Measurements from ENCODE around the gene SYNPR.

The SYNPR gene

DNA sequence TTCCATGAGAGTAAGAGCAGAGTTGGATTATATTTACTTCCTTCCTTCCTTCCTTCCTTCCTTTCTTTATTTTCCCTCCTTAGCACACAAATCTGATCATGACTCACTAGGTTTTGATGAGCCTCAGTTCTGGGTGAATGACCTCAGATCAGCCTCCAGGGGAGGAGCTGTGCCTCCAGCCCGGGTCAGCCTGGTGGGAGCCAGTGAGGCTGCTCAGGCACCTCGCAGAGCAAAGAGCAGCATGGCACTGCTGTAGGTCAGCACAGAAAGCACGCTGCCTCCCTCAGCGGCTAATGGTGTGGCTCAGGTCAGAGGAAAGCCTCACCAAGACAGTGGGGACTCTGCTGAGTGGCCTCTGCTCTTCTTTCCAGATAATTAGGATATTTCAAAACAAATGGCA, 108.5 kb downstream of the SYNPR start:
- TF ChIP-seq, protein P1, sequence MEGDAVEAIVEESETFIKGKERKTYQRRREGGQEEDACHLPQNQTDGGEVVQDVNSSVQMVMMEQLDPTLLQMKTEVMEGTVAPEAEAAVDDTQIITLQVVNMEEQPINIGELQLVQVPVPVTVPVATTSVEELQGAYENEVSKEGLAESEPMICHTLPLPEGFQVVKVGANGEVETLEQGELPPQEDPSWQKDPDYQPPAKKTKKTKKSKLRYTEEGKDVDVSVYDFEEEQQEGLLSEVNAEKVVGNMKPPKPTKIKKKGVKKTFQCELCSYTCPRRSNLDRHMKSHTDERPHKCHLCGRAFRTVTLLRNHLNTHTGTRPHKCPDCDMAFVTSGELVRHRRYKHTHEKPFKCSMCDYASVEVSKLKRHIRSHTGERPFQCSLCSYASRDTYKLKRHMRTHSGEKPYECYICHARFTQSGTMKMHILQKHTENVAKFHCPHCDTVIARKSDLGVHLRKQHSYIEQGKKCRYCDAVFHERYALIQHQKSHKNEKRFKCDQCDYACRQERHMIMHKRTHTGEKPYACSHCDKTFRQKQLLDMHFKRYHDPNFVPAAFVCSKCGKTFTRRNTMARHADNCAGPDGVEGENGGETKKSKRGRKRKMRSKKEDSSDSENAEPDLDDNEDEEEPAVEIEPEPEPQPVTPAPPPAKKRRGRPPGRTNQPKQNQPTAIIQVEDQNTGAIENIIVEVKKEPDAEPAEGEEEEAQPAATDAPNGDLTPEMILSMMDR (IDR thresholded peaks at IDR 0.05; ENCODE audit: low read depth, low read length) = no peak
- peak; percentile 23 for DNase-seq
- Histone ChIP-seq H3K27me3 (peaks cover 52% of the 10 kb centered on the region), H3K9me3 (no peaks in the 10 kb centered on the region), H3K36me3 (no peaks in the 10 kb centered on the region), H3K4me1 (no peaks in the 10 kb centered on the region), H3K4me3 (ENCODE audit: low read depth, low read length) (no peak overlapping the region)

DNA sequence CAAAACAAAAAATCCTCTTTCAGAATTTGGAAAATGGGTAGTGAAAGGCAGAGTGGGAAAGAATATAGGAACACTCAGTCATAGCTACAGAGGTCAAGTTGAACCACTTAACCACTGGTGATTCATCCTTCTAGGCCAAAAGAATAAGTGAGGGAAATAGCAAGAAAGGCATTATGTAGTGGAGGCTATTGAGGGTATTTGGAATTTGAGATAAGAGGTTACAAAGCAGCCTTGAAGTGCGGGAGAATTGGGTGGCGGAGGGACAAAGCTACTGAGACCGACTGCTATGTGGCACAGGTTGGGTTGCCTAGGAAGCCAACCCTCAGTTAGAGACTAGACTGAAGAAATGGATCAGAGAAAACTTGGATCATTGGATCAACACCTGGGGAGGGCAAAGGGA, 109.5 kb downstream of the SYNPR start:
- H3K27me3 ChIP-seq = peaks cover 42% of the 10 kb centered on the region
- H3K4me3 ChIP-seq (ENCODE audit: low read depth, low read length) = no peak overlapping the region
- H3K36me3 ChIP-seq = no peaks in the 10 kb centered on the region
- no peaks in the 10 kb centered on the region for H3K4me1 ChIP-seq
- TF ChIP-seq, protein P1 (IDR thresholded peaks at IDR 0.05; ENCODE audit: low read depth, low read length) = no peak
- no peaks in the 10 kb centered on the region for H3K9me3 ChIP-seq
- DNase-seq = no peak

DNA sequence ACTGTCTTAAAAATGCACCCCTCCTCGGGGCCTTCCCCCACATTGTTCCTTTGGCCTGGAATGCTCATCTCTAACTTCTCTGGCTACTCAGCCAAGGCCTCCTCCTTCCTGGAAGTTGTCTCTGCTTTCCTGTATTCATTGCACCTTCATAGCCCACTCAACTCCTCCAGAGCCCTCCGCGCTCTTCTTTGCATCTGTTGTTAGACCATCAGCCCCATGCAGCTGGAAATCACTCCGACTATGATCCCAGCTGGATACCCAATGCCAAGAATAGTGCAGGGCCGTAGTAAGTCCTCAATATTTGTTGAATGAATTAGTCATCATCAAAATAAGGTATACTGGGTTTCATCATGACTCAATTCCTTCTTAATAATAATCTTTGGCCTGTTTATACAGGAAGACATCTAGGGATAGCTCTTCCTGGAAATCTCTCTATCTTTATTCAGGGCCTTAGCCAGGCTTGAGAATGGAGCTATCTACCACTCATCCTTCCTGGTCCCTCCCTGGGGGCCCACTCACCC, 112.7 kb downstream of the SYNPR start:
- H3K9me3 ChIP-seq = no peaks in the 10 kb centered on the region
- TF ChIP-seq, protein P1 (IDR thresholded peaks at IDR 0.05; ENCODE audit: low read depth, low read length) = no peak
- no peak for DNase-seq
- H3K36me3 ChIP-seq = no peaks in the 10 kb centered on the region
- H3K4me3 ChIP-seq (ENCODE audit: low read depth, low read length) = no peak overlapping the region
- no peaks in the 10 kb centered on the region for H3K4me1 ChIP-seq
- H3K27me3 ChIP-seq = peaks cover 16% of the 10 kb centered on the region

DNA sequence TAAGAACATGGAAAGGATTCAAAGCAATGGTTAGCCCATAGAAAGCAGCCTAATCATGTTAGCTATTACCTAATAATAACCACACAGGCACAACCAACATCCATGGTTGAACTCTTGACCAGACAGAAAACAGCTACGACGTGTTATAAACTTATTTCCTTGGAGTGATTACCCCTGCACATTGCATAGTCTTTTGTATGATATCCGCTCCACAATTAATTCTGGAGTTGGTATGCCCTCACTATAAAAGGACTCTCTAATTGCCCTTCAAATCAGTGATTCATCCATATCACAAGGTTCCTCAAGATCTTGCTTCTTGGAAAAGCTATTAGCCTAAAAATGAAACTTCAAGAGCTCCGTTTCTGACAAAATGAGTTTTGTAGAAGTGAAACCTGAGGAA, 117.9 kb downstream of the SYNPR start:
- DNase-seq = no peak
- TF ChIP-seq, protein P1 (IDR thresholded peaks at IDR 0.05; ENCODE audit: low read depth, low read length) = no peak

DNA sequence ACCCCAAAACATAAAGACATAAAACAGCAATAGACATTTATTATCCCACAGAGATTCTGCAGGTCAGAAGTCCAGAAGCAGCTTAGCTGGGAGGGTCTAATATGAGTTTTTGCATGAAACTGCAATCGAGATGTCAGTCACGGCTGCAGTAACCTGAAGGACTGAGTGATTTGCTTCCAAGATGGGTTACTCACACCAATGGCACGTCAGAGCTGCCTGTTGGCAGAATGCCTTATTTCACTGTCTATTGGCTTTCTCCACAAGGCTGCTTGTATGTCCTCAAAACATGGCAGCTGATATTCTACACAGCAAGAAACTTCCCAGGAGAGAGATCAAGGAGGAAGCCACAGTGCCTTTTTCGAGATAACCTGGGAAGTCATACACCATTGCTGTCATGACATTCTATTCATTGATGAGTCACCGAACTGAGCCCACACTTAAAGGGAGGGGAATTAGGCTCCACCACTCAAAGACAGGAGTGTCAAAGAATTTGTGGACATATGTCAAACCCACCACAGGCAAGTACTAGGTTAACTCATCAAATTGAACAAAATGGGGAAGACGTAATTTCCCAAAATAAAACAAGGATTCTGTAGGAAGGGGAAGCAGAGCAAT, 122.2 kb downstream of the SYNPR start:
- H3K4me3 ChIP-seq (ENCODE audit: low read depth, low read length) = no peak overlapping the region
- H3K4me1 ChIP-seq = no peaks in the 10 kb centered on the region
- H3K27me3 ChIP-seq = no peaks in the 10 kb centered on the region; the same call in 1 of the 2 replicates
- DNase-seq = no peak
- TF ChIP-seq, protein P1 (IDR thresholded peaks at IDR 0.05; ENCODE audit: low read depth, low read length) = no peak
- no peaks in the 10 kb centered on the region for H3K36me3 ChIP-seq
- no peaks in the 10 kb centered on the region for H3K9me3 ChIP-seq

More for the DNA sequence above, 117.9 kb downstream of the SYNPR start:
- no peaks in the 10 kb centered on the region for H3K4me1 ChIP-seq
- H3K36me3 ChIP-seq = no peaks in the 10 kb centered on the region
- H3K9me3 ChIP-seq = no peaks in the 10 kb centered on the region
- H3K27me3 ChIP-seq = no peaks in the 10 kb centered on the region; the same call in 1 of the 2 replicates
- H3K4me3 ChIP-seq (ENCODE audit: low read depth, low read length) = no peak overlapping the region

DNA sequence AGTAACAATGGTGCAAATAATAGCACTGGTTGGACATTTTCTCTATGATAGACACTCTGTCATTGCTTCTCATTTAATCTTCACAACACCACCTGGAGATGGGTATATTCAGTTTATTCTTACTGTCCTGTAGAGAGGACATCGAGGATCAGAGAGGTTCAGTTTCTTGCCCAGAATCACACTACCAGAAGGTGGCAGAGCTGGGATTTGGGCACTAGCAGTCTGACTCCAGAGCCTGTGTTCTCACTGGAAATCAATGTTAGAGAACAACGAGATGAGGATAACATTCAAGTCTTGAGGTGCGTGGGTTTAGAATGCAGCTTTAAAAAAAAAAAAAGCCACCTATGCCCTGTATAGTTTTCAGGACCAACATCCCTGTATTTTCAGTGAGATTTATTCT, 127.8 kb downstream of the SYNPR start:
- Histone ChIP-seq H3K36me3 (no peaks in the 10 kb centered on the region), H3K4me1 (no peaks in the 10 kb centered on the region), H3K27me3 (peaks cover 3% of the 10 kb centered on the region; the same call in 1 of the 2 replicates), H3K9me3 (no peaks in the 10 kb centered on the region), H3K4me3 (ENCODE audit: low read depth, low read length) (no peak overlapping the region)
- DNase-seq = no peak
- TF ChIP-seq, protein P1 (IDR thresholded peaks at IDR 0.05; ENCODE audit: low read depth, low read length) = no peak

Data from BE2C (cell line).